ENCODE measurements around the gene ASB10. TPM values are rescaled to one million over a fixed set of nuclear protein-coding genes. Genes with fewer than 3 reads are reported as not detected.

ASB10 gene
- total and polyA plus RNA-seq, 2 experiments from 2014 or later = not detected

DNA sequence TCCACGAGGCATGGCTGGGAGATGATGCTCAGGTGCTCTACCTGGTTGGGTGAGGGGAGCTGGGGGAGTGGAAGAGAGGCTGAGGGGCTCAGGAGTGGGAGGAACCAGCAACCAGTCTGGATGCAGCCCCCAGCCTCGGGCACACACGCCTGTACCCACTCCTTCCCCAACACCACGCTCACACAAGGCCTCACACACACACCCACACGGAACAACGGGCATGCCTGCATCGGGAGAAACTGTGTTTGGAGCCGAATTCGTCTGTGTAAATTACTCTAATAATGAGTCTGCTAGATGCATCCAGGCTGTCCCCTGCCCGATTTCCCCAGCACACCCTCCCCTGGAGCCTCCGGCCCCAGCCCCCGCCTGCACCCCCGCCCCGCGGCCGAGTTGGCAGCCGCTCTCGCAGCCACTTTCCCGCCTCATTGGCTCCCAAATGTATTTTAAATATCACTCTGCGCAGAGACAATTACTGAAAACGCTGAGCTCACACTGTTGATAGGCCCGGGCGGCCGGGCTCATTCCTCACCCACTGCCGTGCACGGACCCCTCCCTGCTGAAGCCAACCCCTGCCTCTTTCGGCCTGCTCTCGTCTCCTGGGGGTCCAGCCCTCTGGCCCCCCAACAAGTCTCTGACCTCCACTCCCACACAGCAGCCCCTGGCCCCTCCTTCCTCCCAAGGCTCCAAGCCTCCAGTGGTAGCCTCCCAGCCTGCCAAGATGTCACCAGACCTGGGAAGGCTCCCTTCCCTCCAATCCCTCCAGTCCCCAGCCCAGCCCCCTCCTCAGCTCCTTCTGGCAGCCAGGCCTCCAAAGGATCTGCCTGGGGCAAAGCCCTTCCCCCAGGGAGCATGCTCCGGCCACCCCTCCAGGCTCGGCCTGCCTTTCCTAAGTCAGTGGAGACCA, 12.1 kb upstream of the ASB10 start (continued):
- no peak for TF ChIP-seq ZNF462 (CRISPR knock-in tag; IDR thresholded peaks at IDR 0.05)
- no peak for TF ChIP-seq ETS1 (IDR thresholded peaks at IDR 0.05)
- TF ChIP-seq STAT1 (IDR thresholded peaks at IDR 0.05; ENCODE audit: unreplicated experiment) = no peak
- TF ChIP-seq EZH2 (IDR thresholded peaks at IDR 0.05; ENCODE audit: low read depth, unreplicated experiment) = no peak

DNA sequence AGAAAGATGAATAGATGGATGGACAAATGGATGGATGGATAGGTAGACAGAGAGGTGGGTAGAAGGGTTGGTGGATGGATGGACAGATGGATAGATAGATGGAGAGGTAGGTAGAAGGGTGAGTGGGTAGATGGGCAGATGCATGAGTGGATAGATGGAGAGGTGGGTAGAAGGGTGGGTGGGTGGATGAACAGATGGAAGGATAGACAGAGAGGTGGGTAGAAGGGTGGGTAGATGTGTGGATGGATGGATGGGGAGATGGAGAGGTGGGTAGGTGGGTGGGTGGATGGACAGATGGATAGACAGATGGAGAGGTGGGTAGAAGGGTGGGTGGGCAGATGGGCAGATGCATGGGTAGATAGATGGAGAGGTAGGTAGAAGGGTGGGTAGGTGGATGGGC, 10.9 kb upstream of the ASB10 start:
- Mint-ChIP-seq H3K4me1 (peaks cover 5% of the 10 kb centered on the region; the same call in 1 of the 3 replicates), H3K27me3 (ENCODE audit: insufficient read depth, low read depth, poor library complexity) (peaks cover 10% of the 10 kb centered on the region), H3K9me3 (no peaks in the 10 kb centered on the region), H3K4me3 (no peak overlapping the region), H3K36me3 (ENCODE audit: low read depth) (no peaks in the 10 kb centered on the region; the same call in 2 of the 3 replicates), H3K27ac (no peak overlapping the region)
- H3K79me2 ChIP-seq (replicated peaks; ENCODE audit: insufficient read depth) = no peaks in the 10 kb centered on the region
- H3F3A ChIP-seq (replicated peaks; ENCODE audit: low read depth) = no peaks in the 10 kb centered on the region
- no peaks in the 10 kb centered on the region for H3K27me3 ChIP-seq (ENCODE audit: insufficient read depth)
- DNase-seq (ENCODE audit: low spot score) = no peak
- H3K4me2 ChIP-seq = no peak overlapping the region
- no peaks in the 10 kb centered on the region for H4K20me1 ChIP-seq (replicated peaks; ENCODE audit: insufficient read depth)
- no peak overlapping the region for H3K4me3 ChIP-seq
- peaks cover 2% of the 10 kb centered on the region; the same call in 1 of the 2 replicates for H3K4me1 ChIP-seq (ENCODE audit: insufficient read depth)
- no peaks in the 10 kb centered on the region for H3K9me2 ChIP-seq (ENCODE audit: insufficient read depth)
- H3K27ac ChIP-seq (ENCODE audit: low read depth) = no peak overlapping the region
- no peaks in the 10 kb centered on the region for H3K36me3 ChIP-seq (ENCODE audit: insufficient read depth)
- no peak overlapping the region for H2AFZ ChIP-seq
- ATAC-seq = no peak
- no peak for TF ChIP-seq REST (IDR thresholded peaks at IDR 0.05; ENCODE audit: unreplicated experiment)
- TF ChIP-seq ETS1 (IDR thresholded peaks at IDR 0.05) = no peak
- TF ChIP-seq POLR2AphosphoS5 (IDR thresholded peaks at IDR 0.05; ENCODE audit: low read depth) = no peak
- TF ChIP-seq EZH2phosphoT487 (IDR thresholded peaks at IDR 0.05; ENCODE audit: unreplicated experiment) = no peak
- TF ChIP-seq, protein P1, sequence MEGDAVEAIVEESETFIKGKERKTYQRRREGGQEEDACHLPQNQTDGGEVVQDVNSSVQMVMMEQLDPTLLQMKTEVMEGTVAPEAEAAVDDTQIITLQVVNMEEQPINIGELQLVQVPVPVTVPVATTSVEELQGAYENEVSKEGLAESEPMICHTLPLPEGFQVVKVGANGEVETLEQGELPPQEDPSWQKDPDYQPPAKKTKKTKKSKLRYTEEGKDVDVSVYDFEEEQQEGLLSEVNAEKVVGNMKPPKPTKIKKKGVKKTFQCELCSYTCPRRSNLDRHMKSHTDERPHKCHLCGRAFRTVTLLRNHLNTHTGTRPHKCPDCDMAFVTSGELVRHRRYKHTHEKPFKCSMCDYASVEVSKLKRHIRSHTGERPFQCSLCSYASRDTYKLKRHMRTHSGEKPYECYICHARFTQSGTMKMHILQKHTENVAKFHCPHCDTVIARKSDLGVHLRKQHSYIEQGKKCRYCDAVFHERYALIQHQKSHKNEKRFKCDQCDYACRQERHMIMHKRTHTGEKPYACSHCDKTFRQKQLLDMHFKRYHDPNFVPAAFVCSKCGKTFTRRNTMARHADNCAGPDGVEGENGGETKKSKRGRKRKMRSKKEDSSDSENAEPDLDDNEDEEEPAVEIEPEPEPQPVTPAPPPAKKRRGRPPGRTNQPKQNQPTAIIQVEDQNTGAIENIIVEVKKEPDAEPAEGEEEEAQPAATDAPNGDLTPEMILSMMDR (conservative IDR thresholded peaks at IDR 0.05; ENCODE audit: low read depth in 2 of 2) = no peak
- TF ChIP-seq JUNB (IDR thresholded peaks at IDR 0.05; ENCODE audit: unreplicated experiment) = no peak
